ENCODE measurements around the gene BTK.

The BTK gene

DNA sequence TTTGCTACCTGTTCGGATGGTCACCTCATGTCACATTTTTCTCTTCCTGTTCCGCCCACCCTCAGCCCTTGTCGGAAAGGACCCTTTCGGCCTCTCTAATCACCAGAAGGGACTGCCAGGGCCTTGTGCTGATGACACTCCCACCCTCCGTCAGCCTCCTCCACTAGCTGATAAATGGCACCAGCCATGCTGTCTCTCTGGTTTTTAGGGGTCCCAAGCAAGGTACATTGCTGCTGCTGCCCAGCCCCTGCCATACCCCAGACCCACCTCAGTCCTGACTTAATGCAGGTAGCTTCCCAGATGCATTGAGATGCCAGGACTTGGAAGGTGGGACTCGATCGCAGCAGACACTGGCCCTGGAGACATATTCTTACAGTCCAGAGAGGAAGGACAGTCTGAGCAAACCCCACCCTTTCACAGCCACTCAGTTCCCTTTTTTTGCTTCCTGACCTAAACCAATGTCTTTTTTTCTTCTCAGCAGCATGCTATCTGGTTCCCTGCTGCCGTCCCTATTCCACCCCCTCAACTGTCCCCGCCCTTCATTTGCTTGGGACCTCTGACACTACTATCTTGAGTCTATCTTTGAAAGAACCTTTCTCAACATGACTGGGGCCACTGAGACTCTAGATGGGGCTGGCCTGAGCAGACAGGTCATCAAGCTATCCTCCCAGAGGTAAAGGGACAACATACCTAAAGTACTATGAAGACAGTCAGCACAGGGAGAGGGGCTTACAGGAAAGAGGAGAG lies at the start of gene BTK:
Gene BTK (minus strand): TSS at position 397 of the 747 bp plus-strand sequence. CDS start 10,907 bp downstream, outside the sequence.
- DNase-seq (ENCODE audit: low read depth in 2 of 2) = no peak

- DNase-seq (ENCODE audit: low read depth in 2 of 2) = peak in 1 of 2 experiments; percentile 31
Observed at GRCh38 chrX:101430457-101431078, 44.6 kb upstream of the BTK start.

DNA sequence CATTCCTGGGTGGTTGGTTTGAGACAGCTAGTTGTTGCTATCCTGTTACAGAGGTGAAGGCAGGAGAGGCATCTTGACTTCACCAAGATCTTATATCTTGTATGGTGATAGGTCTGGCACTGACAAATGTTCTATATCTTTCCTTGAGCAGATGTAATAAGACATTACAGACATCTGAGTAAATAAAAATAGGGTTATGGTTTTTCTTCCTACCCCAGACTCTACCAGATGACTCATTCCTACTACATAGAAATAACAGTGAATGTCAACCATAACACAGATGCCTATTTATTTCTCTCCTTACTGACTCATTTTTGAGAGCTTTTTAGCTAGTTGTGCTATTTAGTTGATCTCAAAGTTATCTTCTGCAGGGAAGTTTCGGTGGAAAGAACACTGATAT lies 43.9 kb upstream of the BTK start:
- peak; percentile 40 to 42 for DNase-seq (ENCODE audit: low read depth in 2 of 2)

DNA sequence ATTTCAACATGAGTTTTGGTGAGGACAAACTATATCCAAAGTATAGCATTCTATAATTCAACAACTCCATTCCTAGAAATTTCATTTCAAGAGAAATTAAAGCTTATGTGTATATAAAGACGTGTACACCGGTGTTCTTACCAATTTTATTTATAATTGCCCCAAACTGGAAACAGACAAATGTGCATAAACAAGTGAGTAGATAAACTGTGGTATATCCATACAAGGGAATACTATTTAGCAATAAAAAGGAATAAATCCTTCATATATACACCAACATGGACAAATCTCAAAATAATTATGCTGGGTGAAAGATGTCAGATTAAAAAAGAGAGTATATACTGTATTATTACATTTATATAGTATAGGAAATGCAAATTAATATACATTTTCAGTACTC lies 42.0 kb upstream of the BTK start:
- no peak for DNase-seq (ENCODE audit: low read depth in 2 of 2)

DNA sequence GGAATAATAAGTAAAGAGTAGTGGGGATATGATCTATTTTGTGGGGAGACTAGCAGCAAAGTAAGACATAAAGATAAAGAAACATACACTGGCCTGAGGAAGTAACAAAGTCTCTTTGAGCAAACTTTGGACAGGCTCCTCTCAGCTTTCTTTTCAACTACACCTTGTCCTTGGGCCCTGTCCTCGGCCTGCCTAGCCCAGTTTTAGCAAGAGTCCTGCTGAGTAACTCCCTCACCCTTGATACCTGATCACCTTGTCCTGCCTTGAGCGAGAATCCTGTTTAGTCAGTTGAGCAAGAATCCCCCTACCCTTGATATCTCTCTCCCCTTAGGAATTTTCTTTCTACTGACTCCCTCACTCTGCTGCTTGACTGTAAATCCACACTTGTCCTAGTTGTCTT lies 33.5 kb upstream of the BTK start:
- DNase-seq (ENCODE audit: low read depth in 2 of 2) = no peak

DNA sequence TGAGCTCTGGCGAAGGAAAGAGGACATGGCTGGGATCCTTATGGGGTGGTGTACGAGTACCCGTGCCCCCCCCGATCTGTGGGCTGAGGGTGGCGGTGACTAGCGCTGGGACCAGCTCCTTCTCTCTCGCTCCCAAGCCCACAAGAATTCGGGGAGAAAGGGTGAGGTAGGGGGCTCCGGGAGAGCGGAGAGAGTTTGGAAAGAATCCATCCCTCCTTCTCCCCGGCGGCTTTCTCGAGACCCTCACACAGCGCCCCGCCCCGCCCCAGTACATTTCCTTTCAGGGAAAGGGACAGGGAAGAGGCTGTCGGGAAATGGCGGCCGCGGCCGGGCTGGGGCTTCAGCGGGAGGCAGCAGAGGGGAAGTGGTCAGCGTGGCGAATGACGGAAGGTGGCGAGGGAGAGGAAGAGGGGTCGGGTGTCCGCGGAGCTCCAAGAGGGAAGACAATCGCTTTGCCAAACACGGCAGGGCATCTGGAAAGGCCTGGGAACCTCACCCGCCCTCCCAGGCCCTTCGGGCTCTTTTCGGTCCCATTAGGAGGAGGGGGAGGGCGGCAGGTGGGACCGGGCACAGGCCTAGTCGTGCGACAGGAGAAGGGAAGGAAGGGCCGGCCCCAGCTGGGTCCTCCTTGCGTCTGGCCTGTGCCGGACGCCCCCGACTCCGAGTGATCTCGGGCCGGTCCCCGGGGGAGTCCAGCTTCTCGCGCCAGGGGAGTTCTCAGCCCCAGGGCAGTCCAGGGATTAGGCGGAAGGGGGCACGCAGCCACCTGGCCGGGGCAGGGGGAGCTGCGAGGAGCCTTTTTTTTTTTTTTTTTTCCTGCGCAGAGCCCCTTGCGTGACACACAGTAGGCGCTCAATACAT lies 32.2 kb upstream of the BTK start:
- DNase-seq (ENCODE audit: low read depth in 2 of 2) = no peak

DNA sequence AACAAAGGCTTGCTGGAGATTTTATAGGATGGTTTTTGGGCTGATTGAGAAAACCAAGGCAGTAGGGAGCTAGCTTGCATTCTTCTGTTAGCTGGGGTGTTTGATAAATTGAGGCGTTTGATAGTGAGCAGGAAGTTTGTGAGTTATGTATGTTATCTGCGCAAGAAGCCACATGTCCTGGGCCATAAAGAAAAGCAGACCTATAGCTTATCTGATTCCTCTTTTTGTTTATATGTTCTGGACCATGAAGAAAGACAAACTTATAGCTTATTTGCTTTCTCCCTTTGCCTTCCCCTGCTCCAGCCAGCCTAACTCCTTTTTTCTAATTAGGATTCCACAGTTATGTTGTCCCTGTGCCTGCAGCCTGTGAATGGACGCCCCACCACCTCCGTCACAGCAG lies 31.2 kb upstream of the BTK start:
- DNase-seq (ENCODE audit: low read depth in 2 of 2) = no peak

DNA sequence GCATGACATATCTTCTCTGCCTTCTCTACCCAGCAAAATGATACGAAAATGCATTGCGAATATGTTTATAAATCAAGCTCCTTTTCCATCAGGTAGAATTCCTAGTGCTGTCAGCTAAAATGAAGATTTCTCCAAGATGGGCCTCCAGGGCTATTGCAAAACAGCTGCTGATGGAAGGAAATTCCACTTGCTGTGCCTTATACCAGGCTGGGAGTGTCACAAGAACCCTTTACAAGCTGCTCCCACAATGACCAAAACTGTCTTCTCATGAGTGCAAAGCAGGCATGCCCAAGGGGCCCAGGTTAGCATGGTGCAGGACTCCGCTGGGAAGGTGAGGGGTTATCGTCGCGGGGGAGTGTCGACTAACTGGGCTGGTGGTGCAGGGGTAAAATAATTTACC lies 30.7 kb upstream of the BTK start:
- DNase-seq (ENCODE audit: low read depth in 2 of 2) = no peak

DNA sequence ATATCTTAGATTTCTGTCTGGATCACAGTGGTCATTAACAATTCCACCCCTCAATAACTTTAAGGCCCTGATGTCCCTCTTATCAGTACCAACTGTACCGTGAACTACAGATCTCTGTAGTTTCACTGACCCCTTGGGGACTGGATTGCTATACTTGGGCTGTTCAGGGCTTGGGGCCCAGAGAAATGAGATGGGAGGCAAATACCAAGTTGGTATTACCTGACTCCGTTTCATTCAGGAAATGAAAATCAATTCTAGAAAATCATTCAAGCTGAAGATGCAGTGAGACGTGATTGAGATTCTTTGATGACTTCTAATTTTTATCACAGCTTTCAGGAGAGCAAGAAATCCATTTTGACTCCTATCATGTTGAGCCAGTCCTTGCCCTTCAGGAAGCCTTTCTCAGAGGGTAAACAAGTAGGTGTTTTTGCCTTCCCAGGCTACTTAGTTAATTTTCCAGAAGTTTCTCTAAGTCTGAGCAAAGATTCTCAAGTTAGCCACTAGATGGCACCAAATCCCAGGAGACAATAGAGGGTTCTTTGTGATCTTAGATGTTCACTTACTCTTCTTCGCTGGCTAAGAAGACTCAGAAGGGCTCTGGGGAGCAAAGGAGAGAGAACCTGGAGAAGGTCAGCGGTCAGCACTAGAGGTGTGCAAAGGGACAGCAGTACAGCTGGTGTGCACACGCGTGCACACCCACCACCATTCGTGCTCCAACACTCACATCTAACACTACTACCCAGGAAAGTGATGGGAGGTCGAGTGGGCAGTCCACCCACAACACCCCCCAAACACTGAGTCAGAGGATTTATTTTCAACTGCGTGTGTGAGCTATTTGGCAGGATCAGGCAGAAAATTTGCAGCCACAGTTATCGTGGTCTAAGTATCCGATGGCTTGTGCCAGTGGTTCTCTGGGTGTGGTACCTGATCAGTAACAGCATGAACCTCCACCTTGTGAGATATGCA lies 29.5 kb upstream of the BTK start:
- peak; percentile 40 to 54 for DNase-seq (ENCODE audit: low read depth in 2 of 2)

DNA sequence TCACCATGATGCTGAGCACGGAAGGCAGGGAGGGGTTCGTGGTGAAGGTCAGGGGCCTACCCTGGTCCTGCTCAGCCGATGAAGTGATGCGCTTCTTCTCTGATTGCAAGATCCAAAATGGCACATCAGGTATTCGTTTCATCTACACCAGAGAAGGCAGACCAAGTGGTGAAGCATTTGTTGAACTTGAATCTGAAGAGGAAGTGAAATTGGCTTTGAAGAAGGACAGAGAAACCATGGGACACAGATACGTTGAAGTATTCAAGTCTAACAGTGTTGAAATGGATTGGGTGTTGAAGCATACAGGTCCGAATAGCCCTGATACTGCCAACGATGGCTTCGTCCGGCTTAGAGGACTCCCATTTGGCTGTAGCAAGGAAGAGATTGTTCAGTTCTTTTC lies 26.0 kb upstream of the BTK start:
- DNase-seq (ENCODE audit: low read depth in 2 of 2) = no peak

GRCh38 chrX:101410461-101410860 lies 24.5 kb upstream of the BTK start:
- DNase-seq (ENCODE audit: low read depth in 2 of 2) = no peak

GRCh38 chrX:101409043-101409442 lies 23.1 kb upstream of the BTK start:
- no peak for DNase-seq (ENCODE audit: low read depth in 2 of 2)

- no peak for DNase-seq (ENCODE audit: low read depth in 2 of 2)
Observed at GRCh38 chrX:101408532-101408841, 22.5 kb upstream of the BTK start.

DNA sequence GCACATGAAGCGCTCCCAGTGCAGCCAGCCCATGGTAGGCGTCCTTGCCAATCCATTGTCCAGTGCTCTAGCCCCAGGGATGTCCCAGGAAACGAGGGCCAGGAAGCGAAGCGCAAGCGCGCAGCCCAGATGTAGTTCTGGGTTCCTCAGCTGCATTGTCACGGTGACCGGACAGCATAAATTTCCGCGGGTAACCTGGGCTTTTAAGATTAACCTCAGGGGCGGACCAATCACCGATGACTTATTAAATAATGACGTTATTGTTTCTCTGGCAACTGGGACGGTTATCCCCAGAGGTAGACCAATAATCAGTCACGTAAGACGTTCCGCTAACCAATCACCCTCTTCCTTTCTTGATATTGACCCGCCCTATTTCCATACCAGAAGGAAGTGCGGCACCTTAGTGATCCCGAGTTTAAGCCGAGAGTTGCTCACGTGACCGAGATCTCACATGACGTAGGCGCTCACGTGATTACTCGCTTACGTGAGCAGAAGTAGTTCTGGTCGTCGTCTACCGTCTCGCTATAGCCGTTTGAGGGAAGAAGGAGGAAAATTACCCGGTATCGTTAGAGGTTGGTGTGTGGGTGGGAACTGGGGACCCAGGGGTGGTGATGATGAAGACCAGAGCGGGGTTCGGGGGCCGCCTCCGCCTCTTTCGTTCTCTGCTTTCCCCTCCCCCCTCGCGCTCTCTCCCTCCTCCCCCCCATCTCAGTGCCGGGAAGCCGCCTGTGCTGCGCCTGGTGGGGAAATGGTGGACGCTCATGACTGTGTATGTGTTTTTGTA lies 21.9 kb upstream of the BTK start, which contains the start of the genes GLA and HNRNPH2:
Gene GLA (minus strand): TSS at position 178 of the 784 bp plus-strand sequence. CDS start 22 bp downstream, at position 156.
Gene HNRNPH2 (plus strand): TSS at position 475 of the 784 bp plus-strand sequence. CDS start 3,767 bp downstream, outside the sequence.
- DNase-seq (ENCODE audit: low read depth in 2 of 2) = peak; percentile 95 to 96

- no peak for DNase-seq (ENCODE audit: low read depth in 2 of 2)
Observed at GRCh38 chrX:101407167-101407747, 21.3 kb upstream of the BTK start.

- DNase-seq (ENCODE audit: low read depth in 2 of 2) = no peak
Observed at GRCh38 chrX:101399825-101400224, 13.8 kb upstream of the BTK start.

DNA sequence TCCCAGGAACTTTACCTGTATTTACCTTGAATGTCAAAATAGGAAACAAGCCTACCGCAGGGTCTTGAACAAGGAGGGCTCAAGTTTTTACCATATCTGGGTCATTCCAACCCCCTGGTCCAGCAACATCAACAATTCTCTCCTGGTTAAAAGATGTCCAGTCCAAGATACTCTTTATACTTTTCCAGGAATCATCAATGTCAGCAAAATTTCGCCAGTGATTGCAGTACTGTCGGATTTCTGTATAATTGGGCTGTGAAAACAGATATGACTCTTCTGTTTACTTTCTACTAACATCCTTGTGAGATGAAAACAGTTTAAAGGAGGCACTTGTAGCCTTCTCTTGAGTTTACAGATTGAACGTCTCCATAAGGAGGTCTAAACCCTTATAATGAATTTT lies 12.7 kb upstream of the BTK start:
- DNase-seq (ENCODE audit: low read depth in 2 of 2) = no peak

DNA sequence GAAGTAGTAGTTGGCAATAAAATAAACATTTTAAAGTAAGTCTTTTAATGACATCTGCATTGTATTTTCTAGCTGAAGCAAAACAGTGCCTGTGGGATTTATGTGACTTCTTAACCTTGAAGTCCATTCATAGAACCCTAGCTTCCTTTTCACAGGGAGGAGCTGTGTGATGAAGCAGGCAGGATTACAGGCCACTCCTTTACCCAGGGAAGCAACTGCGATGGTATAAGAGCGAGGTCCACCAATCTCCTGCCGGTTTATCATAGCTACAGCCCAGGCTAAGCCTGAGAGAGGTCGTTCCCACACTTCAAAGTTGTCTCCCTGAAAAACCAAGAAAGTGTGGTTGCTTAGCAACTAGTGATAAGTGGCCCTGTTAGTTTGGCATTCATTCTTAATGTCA lies 11.8 kb upstream of the BTK start:
- DNase-seq (ENCODE audit: low read depth in 2 of 2) = no peak

DNA sequence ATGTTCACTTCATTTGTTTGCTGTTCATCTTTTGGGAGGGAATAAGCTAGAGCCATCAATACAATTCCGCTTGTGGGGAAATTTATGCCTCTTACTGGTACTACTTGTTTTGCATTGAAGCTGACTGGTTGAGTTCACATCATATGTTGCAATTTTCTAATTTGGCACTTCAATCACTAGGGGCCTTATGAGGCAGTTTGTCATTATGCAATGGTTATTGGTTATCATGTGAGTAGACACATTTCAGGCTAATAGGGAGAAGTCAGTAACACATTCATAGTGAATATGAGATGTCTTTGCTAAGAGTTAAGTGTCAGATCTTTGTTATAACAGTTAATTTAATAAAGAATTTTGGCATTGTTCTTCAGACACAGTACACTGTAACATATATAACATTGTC lies 9.8 kb upstream of the BTK start:
- DNase-seq (ENCODE audit: low read depth in 2 of 2) = no peak

DNA sequence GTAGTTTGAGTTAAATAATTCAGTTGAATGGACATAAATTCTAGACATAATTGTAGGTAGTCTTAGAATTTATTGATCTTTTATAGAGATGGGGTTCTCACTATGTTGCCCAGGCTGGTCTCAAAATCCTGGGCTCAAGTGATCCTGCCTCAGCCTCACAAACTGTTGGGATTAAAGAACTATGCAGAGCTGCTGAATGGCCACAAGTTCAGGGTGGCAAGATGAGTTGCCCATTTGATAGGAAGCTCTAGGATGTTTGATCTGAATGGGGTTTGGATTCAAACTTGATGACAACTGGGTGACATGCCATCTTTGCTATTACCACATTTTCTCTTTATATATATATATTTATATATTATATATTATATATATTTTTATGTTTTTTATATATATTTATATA lies 8.4 kb upstream of the BTK start:
- DNase-seq (ENCODE audit: low read depth in 2 of 2) = no peak

Measured in fibroblast of skin of left quadriceps (primary cell).